Astrocyte of the spinal cord (primary cell): ENCODE measurements around the gene PRKCE.
A peak's percentile ranks its signal among the peaks of the same experiment; 100 is the strongest.

Experiments used
- DNase-seq: peaks from one replicate; pipeline ENCODE4 v3.0.0; 2011; ENCODE audit warnings: low read depth, low spot score
- H3K4me3 ChIP-seq: 2 replicates; pipeline ENCODE4 v1.5.1; 2011; ENCODE audit warnings: low read depth, mild to moderate bottlenecking, low read length, moderate library complexity
- CTCF ChIP-seq: IDR thresholded peaks from 2 replicates; pipeline ENCODE4 v1.5.1; 2012; ENCODE audit warnings: low read depth, mild to moderate bottlenecking, low read length, inconsistent platforms
- in situ Hi-C: cut with HindIII; loops from 2 replicates; pipeline ENCODE4 v1.10.0; 2017; ENCODE audit warnings: low sequenced_read_pairs

Gene PRKCE

GRCh38 chr2:45822272-45822630 lies 170.8 kb downstream of the PRKCE start:
- no peak for TF ChIP-seq CTCF
- in situ Hi-C loops = no loop called here
- DNase-seq = peak; percentile 65
- H3K4me3 ChIP-seq = no peak overlapping the region

DNA sequence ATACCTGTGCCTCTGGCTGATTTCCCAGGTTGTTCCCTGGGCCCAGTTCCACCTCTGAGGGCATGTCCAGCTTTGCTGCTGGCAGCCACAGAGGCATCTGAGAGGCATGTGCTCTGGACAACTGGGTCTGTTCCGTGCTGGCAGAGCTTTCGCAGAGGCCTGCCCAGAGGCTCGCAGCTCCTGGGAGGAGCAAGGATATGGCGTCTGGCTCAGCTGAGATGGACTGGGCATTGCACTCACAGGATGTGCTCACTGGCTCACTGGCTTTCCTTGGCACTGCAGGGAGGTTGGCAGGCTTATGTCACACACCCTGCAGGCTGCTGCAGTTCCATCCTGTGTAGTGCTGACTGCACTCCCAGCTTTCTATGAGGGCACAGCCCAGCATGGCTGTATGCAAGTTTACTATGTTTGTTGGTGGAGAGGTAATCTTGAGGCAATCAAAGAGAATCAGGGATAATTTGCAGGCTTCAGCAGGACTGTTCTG lies 172.3 kb downstream of the PRKCE start:
- no peak for TF ChIP-seq CTCF
- DNase-seq = no peak
- in situ Hi-C loops = no loop called here
- H3K4me3 ChIP-seq = no peak overlapping the region

DNA sequence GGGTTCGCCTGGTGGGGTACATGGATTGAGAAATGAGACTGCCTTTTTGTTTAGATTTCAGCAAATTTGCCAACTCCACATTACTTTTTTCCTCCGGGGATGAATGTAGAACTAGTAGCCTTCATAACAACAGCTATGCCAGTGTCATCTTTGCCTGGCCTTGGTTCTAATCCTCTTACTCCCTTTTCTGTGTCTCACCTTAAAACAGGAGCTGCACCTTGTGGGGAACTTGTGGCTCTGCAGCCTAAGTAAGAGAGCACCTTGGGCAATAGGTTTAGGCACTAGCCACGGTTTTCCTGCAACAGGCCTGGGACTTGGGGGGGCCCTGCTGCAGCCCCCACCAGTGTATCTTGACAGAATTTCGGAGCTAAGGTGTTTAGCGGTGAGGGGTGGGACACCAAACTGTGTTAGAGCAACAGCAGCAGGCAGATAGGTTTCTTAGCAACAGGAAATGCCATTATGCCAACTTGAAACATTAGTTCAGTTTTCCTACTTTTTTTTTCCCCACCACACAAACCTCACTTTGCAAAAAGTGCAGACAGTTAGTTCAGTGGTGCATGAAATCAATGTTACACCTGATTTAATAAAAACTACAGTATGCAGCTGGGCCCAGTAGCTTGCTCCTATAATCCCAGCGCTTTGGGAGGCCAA lies 173.7 kb downstream of the PRKCE start:
- in situ Hi-C loops = no loop called here
- no peak overlapping the region for H3K4me3 ChIP-seq
- TF ChIP-seq CTCF = no peak
- peak; percentile 56 for DNase-seq

DNA sequence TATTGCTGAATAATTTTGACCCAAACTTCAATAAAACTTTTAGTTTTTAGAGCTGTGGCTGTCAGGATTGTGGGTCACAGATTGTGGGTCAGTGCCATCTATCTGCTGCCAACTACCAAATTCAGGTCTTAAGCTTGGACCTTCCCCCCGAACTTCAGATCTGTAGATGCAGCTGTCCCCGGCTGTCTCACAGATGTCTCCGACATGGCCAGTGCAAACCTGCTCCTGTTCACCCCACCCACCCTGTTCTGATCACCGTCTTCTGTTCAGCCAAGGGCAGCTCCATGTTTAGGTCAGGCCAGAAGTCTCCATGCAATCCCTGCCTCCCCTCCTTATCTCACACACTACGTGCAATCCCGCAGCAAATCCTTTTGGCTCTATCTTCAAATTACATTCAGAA lies 175.0 kb downstream of the PRKCE start:
- no peak for DNase-seq
- in situ Hi-C loops = no loop called here
- no peak for TF ChIP-seq CTCF
- no peak overlapping the region for H3K4me3 ChIP-seq

DNA sequence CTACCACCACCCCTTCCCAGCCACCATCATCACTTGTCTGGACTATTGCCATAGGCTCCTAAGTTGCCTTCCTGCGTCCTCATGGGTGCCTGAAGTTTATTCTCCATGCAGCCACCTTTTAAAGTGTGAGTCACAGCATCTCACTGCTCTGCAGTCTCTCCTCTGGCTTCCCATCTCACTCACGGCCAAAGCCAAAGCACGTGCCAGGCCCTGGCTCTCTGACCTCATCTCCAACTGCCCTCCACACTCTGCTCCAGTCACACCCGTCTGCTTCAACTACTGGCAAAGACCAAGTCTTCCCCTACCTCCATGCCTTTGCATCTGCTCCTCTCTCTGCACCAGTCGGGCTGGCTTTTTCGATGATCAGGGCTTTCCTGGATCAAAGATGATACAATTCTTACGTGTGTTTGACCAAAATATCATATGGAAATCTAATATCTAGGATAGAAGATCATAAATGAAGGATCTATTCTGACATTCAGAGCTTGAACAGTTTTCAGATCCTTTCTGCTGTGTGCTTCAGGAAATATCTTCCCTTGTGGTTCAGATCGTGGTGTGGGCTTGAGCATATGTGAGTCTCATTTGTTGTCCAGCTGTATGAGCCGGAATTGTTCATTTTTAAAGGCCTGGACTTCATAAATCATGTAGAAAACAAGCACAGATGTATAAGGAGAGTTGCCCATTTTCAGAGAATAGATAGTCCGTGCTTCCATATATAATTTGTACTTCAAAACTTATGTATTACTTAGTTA lies 175.6 kb downstream of the PRKCE start:
- in situ Hi-C loops = no loop called here
- TF ChIP-seq CTCF = no peak
- no peak overlapping the region for H3K4me3 ChIP-seq
- peak; percentile 57 for DNase-seq

- no peak overlapping the region for H3K4me3 ChIP-seq
- in situ Hi-C loops = no loop called here
- no peak for TF ChIP-seq CTCF
- no peak for DNase-seq
Measured at GRCh38 chr2:45830322-45830721, 178.8 kb downstream of the PRKCE start.
